IMR-90 (cell line): ENCODE results near the gene BIK. TPM values are rescaled to one million over a fixed set of nuclear protein-coding genes. Genes with fewer than 3 reads are reported as not detected.

Source experiments
- ATAC-seq: fragments of 200-7000 bp; cut with Tn5 transposase; 2 replicates; pipeline ENCODE4 v1.9.1; 2020; ENCODE audit warnings: low read depth, mild to moderate bottlenecking, moderate library complexity
- BruUV-seq: library from RNA; stranded (reverse); fragments of 400-500 nt; replicated peaks from 2 replicates; lab custom pipeline; 2021; lab: Mats Ljungman, UMichigan
- CTCF ChIA-PET: fragments of 300-600 bp; formaldehyde crosslinking; extraction: SDS; loops from one replicate; lab custom pipeline; 2021; ENCODE audit warnings: antibody characterized with exemption; lab: Yijun Ruan, JAX
- POLR2A ChIA-PET: fragments of 300-600 bp; sonication (Branson Sonifier 250); formaldehyde crosslinking; loops from one replicate; lab custom pipeline; 2022; ENCODE audit warnings: antibody characterized with exemption; ENCODE audit not compliant: unreplicated experiment; lab: Charles Lee
- DNase-seq: peaks from one replicate; pipeline ENCODE4 v3.0.0; 2013
- H2AFZ ChIP-seq: replicated peaks from 2 replicates; pipeline ENCODE3; 2013; ENCODE audit warnings: low read length, mild to moderate bottlenecking; ENCODE audit not compliant: poor library complexity
- H2AK5ac ChIP-seq: 2 replicates; pipeline ENCODE4 v1.6.1; 2013; ENCODE audit warnings: low read depth, low read length, inconsistent platforms
- H2AK9ac ChIP-seq: replicated peaks from 2 replicates; pipeline ENCODE3; 2013; ENCODE audit warnings: mild to moderate bottlenecking, low read depth, low read length, moderate library complexity; ENCODE audit not compliant: poor library complexity
- H2BK120ac ChIP-seq: 2 replicates; pipeline ENCODE4 v1.6.1; 2013; ENCODE audit warnings: low read depth, low read length, inconsistent platforms
- H2BK15ac ChIP-seq: 3 replicates; pipeline ENCODE4 v1.6.1; 2013; ENCODE audit warnings: low read depth, low read length, inconsistent platforms
- H2BK20ac ChIP-seq: 2 replicates; pipeline ENCODE4 v1.6.1; 2013; ENCODE audit warnings: low read depth, mild to moderate bottlenecking, inconsistent platforms, low read length, moderate library complexity
- H2BK5ac ChIP-seq: 2 replicates; pipeline ENCODE4 v1.6.1; 2013; ENCODE audit warnings: mild to moderate bottlenecking, low read depth, low read length, inconsistent platforms; ENCODE audit not compliant: poor library complexity, severe bottlenecking
- H3K14ac ChIP-seq: replicated peaks from 2 replicates; pipeline ENCODE4 v1.6.1; 2013; ENCODE audit warnings: low read depth, low read length, inconsistent platforms
- H3K18ac ChIP-seq: 2 replicates; pipeline ENCODE4 v1.6.1; 2013; ENCODE audit warnings: low read depth, low read length, control low read depth
- H3K23ac ChIP-seq: 2 replicates; pipeline ENCODE4 v1.6.1; 2013; ENCODE audit warnings: low read depth, low read length, inconsistent platforms
- H3K27ac ChIP-seq: 2 replicates; pipeline ENCODE4 v1.5.1; 2013; ENCODE audit warnings: mild to moderate bottlenecking, control low read depth, low read length; ENCODE audit not compliant: insufficient read depth
- H3K27me3 ChIP-seq: 2 replicates; pipeline ENCODE4 v1.6.1; 2013; ENCODE audit warnings: low read length; ENCODE audit not compliant: control insufficient read depth, insufficient read depth
- H3K36me3 ChIP-seq: 2 replicates; pipeline ENCODE4 v1.6.1; 2013; ENCODE audit warnings: low read length, mixed read lengths; ENCODE audit not compliant: control insufficient read depth, insufficient read depth
- H3K4ac ChIP-seq: 2 replicates; pipeline ENCODE4 v1.6.1; 2013; ENCODE audit warnings: low read depth, low read length, inconsistent platforms
- H3K4me1 ChIP-seq: 2 replicates; pipeline ENCODE4 v1.6.1; 2013; ENCODE audit warnings: low read length, mixed read lengths; ENCODE audit not compliant: control insufficient read depth, insufficient read depth
- H3K4me2 ChIP-seq: 2 replicates; pipeline ENCODE4 v1.6.1; 2013; ENCODE audit warnings: low read depth, mild to moderate bottlenecking, control low read depth, low read length, moderate library complexity
- H3K4me3 ChIP-seq: 2 replicates; pipeline ENCODE4 v1.5.1; 2013; ENCODE audit warnings: low read depth, mild to moderate bottlenecking, control low read depth, low read length, moderate library complexity; ENCODE audit not compliant: insufficient read depth
- H3K56ac ChIP-seq: 2 replicates; pipeline ENCODE4 v1.6.1; 2013; ENCODE audit warnings: low read length, inconsistent platforms; ENCODE audit not compliant: insufficient read depth; ENCODE audit errors: extremely low read depth
- H3K79me1 ChIP-seq, 2 experiments: 2 replicates each; pipeline ENCODE4 v1.6.1; 2013; ENCODE audit warnings: low read length in 2 of 2, inconsistent platforms in 1 of 2, low read depth in 1 of 2
- H3K9ac ChIP-seq: 2 replicates; pipeline ENCODE4 v1.6.1; 2013; ENCODE audit warnings: low read depth, low read length, control low read depth
- H3K9me1 ChIP-seq: 2 replicates; pipeline ENCODE4 v1.6.1; 2013; ENCODE audit warnings: low read length, inconsistent platforms; ENCODE audit not compliant: insufficient read depth
- H3K9me3 ChIP-seq: 2 replicates; pipeline ENCODE4 v1.6.1; 2013; ENCODE audit warnings: low read length; ENCODE audit not compliant: control insufficient read depth, insufficient read depth
- H4K20me1 ChIP-seq: 2 replicates; pipeline ENCODE4 v1.6.1; 2013; ENCODE audit warnings: low read length, inconsistent platforms; ENCODE audit not compliant: insufficient read depth
- H4K5ac ChIP-seq: 2 replicates; pipeline ENCODE4 v1.6.1; 2013; ENCODE audit warnings: mild to moderate bottlenecking, low read depth, low read length, control low read depth
- H4K8ac ChIP-seq, 2 experiments: 2 replicates each; pipeline ENCODE4 v1.6.1; 2013; ENCODE audit warnings: low read depth in 2 of 2, low read length in 2 of 2, control low read depth in 1 of 2, inconsistent platforms in 1 of 2
- H4K91ac ChIP-seq: 2 replicates; pipeline ENCODE4 v1.6.1; 2013; ENCODE audit warnings: low read depth, low read length, inconsistent platforms; ENCODE audit not compliant: insufficient read depth
- BHLHE40 ChIP-seq: fragments of 150-350 bp; IDR thresholded peaks from 2 replicates; pipeline ENCODE4 v1.6.1; 2016; ENCODE audit warnings: mild to moderate bottlenecking, low read depth, low read length
- CEBPB ChIP-seq: IDR thresholded peaks from 2 replicates; pipeline ENCODE4 v1.6.1; 2012; ENCODE audit warnings: low read depth, low read length, improper control_type of control experiment
- CHD1 ChIP-seq: IDR thresholded peaks from 2 replicates; pipeline ENCODE4 v1.6.1; 2012; ENCODE audit warnings: low read depth, low read length, improper control_type of control experiment
- ELK1 ChIP-seq: fragments of 150-350 bp; IDR thresholded peaks from 2 replicates; pipeline ENCODE4 v1.6.1; 2016; ENCODE audit warnings: low read depth, mild to moderate bottlenecking, low read length, moderate library complexity, borderline replicate concordance
- POLR2A ChIP-seq: IDR thresholded peaks from 2 replicates; pipeline ENCODE4 v1.6.1; 2012; ENCODE audit warnings: mild to moderate bottlenecking, low read depth, low read length
- RCOR1 ChIP-seq: IDR thresholded peaks from 2 replicates; pipeline ENCODE4 v1.6.1; 2012; ENCODE audit warnings: mild to moderate bottlenecking, low read length, improper control_type of control experiment; ENCODE audit not compliant: insufficient replicate concordance
- WGBS, 2 experiments: methylation state at CpG; one replicate each; pipeline versions ENCODE4 v1.1.5 to v1.1.7; 2013; ENCODE audit warnings: missing lambda C conversion rate in 2 of 2; ENCODE audit not compliant: insufficient read length in 1 of 2; ENCODE audit errors: extremely low coverage in 2 of 2; 5-methylcytosine and 5-hydroxymethylcytosine counted together
- dilution Hi-C: fragments of 300-500 bp; cut with HindIII; formaldehyde crosslinking; loops from one replicate; pipeline ENCODE4 v1.14.3; 2018; ENCODE audit warnings: low sequenced_read_pairs; ENCODE audit not compliant: unreplicated experiment
- in situ Hi-C: fragments of 300-500 bp; cut with MboI; formaldehyde crosslinking; loops from 3 replicates; pipeline ENCODE4 v1.14.3; 2019; ENCODE audit warnings: low sequenced_read_pairs, inconsistent platforms, mixed read lengths
- intact Hi-C: fragments of 100-400 bp; cut with micrococcal nuclease; formaldehyde crosslinking; loops from 2 replicates; pipeline ENCODE4 v1.10.0; 2022
- polyA plus RNA-seq, 3 experiments: library from polyadenylated mRNA; depleted of rRNA; stranded (reverse); fragments of >200 nt; gene quantifications; 2 replicates each; pipeline ENCODE4 v1.2.3, GENCODE V29; 2012; ENCODE audit warnings: low replicate concordance in 1 of 3
- total RNA-seq: library from RNA; depleted of rRNA; stranded (reverse); fragments of >200 nt; gene quantifications from 2 replicates; pipeline ENCODE4 v1.2.3, GENCODE V29; 2012

BIK gene
- total and polyA plus RNA-seq, 2 of the 4 experiments (the other 2 are of a cell fraction) = 0.18 TPM; not detected in 1

- H3K9me1 ChIP-seq = no peaks in the 10 kb centered on the region; the same call in 1 of the 2 replicates
- peaks cover 32% of the 10 kb centered on the region for H3K36me3 ChIP-seq
- no peaks in the 10 kb centered on the region for H3K79me1 ChIP-seq
- 95% methylated on average over 12 of the region's 25 CpGs; no CpG with 5 or more reads in 1 of the 2 experiments for WGBS, 2 experiments
- no peaks in the 10 kb centered on the region for H3K4me1 ChIP-seq
- H3K4me3 ChIP-seq = no peak overlapping the region
- no peak overlapping the region for H4K91ac ChIP-seq
- peaks cover 4% of the 10 kb centered on the region for H4K20me1 ChIP-seq
- H3K4ac ChIP-seq = no peak overlapping the region
- no peak overlapping the region for H2AK5ac ChIP-seq
- no TSS peak for BruUV-seq
- no peak overlapping the region for H2AFZ ChIP-seq
- ChIA-PET POLR2A (no interaction called here), CTCF (no interaction called here)
- in situ Hi-C loops (no loop called here), intact Hi-C loops (no loop called here), dilution Hi-C loops (no loop called here)
- H3K18ac ChIP-seq = no peak overlapping the region
- H2BK20ac ChIP-seq = no peak overlapping the region
- peak overlapping the region; percentile 55 for H2AK9ac ChIP-seq
- DNase-seq (peak; percentile 32), ATAC-seq (0 out of 2 replicates have a peak, but pooled peaks have one; percentile 21)
- no peak overlapping the region for H3K14ac ChIP-seq
- no peaks in the 10 kb centered on the region for H3K27me3 ChIP-seq
- H2BK15ac ChIP-seq = no peak overlapping the region
- H3K9me3 ChIP-seq = no peaks in the 10 kb centered on the region
- H3K27ac ChIP-seq = no peak overlapping the region
- H4K8ac ChIP-seq = no peak overlapping the region
- H3K23ac ChIP-seq = no peak overlapping the region
- no peak overlapping the region for H3K56ac ChIP-seq
- no peak overlapping the region for H3K4me2 ChIP-seq
- H2BK120ac ChIP-seq = no peak overlapping the region
- H4K5ac ChIP-seq = no peak overlapping the region
- H3K9ac ChIP-seq = no peak overlapping the region
- TF ChIP-seq BHLHE40 (no peak), CHD1 (no peak), CEBPB (no peak), ELK1 (no peak), RCOR1 (no peak), POLR2A (no peak)
- no peak overlapping the region for H2BK5ac ChIP-seq
Observed at GRCh38 chr22:43168471-43169309, 58.1 kb downstream of the BIK start.
